ENCODE results near the gene SLC38A5.

SLC38A5 gene

DNA sequence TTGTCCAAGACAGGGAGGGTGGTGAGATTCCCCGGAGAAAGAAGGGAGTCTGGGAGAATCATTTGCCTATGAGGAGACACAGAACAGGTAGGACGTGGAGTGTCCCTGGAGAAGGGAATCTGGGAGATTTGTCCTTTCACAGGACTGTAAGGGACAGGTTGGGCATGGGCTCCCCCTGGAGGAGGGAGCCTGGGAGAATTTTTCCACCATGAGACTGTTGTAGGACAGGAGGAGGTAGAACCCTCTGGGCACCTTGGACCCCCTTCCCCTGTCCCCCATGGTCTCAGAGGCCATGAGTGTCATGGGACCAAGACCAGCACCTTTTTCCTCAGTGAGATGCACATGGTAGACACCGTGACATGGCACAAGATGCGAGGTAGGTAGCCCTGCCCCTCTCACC, 41.5 kb upstream of the SLC38A5 start:
- no peak overlapping the region for H3K27ac ChIP-seq
- no peaks in the 10 kb centered on the region for H3K27me3 ChIP-seq (ENCODE audit: control insufficient read depth, insufficient read depth, low read length)
- H3K4me3 ChIP-seq (ENCODE audit: low read depth, low read length) = no peak overlapping the region
- TF ChIP-seq, protein P1, sequence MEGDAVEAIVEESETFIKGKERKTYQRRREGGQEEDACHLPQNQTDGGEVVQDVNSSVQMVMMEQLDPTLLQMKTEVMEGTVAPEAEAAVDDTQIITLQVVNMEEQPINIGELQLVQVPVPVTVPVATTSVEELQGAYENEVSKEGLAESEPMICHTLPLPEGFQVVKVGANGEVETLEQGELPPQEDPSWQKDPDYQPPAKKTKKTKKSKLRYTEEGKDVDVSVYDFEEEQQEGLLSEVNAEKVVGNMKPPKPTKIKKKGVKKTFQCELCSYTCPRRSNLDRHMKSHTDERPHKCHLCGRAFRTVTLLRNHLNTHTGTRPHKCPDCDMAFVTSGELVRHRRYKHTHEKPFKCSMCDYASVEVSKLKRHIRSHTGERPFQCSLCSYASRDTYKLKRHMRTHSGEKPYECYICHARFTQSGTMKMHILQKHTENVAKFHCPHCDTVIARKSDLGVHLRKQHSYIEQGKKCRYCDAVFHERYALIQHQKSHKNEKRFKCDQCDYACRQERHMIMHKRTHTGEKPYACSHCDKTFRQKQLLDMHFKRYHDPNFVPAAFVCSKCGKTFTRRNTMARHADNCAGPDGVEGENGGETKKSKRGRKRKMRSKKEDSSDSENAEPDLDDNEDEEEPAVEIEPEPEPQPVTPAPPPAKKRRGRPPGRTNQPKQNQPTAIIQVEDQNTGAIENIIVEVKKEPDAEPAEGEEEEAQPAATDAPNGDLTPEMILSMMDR (IDR thresholded peaks at IDR 0.05) = peak; percentile 26
- H3K4me1 ChIP-seq = no peaks in the 10 kb centered on the region
- H3K79me2 ChIP-seq = no peaks in the 10 kb centered on the region
- no peak overlapping the region for H3K9ac ChIP-seq
- no peaks in the 10 kb centered on the region for H3K9me3 ChIP-seq (ENCODE audit: control insufficient read depth, low read length)
- no peak overlapping the region for H3K4me2 ChIP-seq (ENCODE audit: low read length)
- H2AFZ ChIP-seq = no peak overlapping the region
- no peaks in the 10 kb centered on the region for H3K36me3 ChIP-seq (ENCODE audit: control insufficient read depth, insufficient read depth, low read length)

DNA sequence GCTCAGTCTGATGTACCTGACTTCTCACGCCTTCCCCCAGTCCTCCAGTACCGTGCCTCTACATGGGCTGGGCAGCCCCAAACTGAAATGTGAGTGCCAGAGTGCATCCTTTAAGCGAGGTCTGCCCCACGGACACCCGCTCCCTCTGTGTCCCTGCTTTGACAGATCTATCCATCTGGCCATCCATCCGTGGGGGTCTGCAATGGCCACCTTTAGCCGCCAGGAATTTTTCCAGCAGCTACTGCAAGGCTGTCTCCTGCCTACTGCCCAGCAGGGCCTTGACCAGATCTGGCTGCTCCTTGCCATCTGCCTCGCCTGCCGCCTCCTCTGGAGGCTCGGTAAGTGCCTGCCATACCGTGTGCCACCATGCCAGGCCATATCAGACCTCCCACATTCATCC, 39.6 kb upstream of the SLC38A5 start:
- H3K27me3 ChIP-seq (ENCODE audit: control insufficient read depth, insufficient read depth, low read length) = no peaks in the 10 kb centered on the region
- H3K79me2 ChIP-seq = no peaks in the 10 kb centered on the region
- H3K4me2 ChIP-seq (ENCODE audit: low read length) = peak overlapping the region; percentile 71
- no peaks in the 10 kb centered on the region for H3K9me3 ChIP-seq (ENCODE audit: control insufficient read depth, low read length)
- H3K4me3 ChIP-seq (ENCODE audit: low read depth, low read length) = peak overlapping the region; percentile 71
- H3K4me1 ChIP-seq = no peaks in the 10 kb centered on the region
- no peak overlapping the region for H3K9ac ChIP-seq
- H2AFZ ChIP-seq = peak overlapping the region; percentile 85
- no peak overlapping the region for H3K27ac ChIP-seq
- TF ChIP-seq, protein P1 (IDR thresholded peaks at IDR 0.05) = no peak
- H3K36me3 ChIP-seq (ENCODE audit: control insufficient read depth, insufficient read depth, low read length) = no peaks in the 10 kb centered on the region

DNA sequence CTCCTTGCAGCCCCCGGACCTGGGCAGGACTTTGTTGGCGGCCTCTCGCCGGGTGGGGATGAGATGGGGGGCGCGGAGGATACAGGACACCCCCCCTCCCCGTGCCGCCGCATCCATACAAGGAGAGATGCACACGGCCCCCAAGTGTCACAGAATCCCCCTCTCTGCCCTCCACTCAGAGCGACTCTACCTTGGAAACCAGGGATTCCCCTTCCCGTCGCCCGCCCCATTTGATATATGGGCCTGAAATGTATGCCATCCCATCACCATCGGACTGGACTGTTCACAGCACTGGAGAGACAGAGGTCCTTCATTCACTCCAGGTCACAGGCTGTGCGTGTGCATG, 39.2 kb upstream of the SLC38A5 start:
- Histone ChIP-seq H3K4me1 (no peaks in the 10 kb centered on the region), H3K9me3 (ENCODE audit: control insufficient read depth, low read length) (no peaks in the 10 kb centered on the region), H3K4me3 (ENCODE audit: low read depth, low read length) (peak overlapping the region; percentile 71), H3K27me3 (ENCODE audit: control insufficient read depth, insufficient read depth, low read length) (no peaks in the 10 kb centered on the region), H3K27ac (no peak overlapping the region), H3K9ac (peak overlapping the region; percentile 37), H3K79me2 (no peaks in the 10 kb centered on the region), H2AFZ (peak overlapping the region; percentile 85), H3K36me3 (ENCODE audit: control insufficient read depth, insufficient read depth, low read length) (no peaks in the 10 kb centered on the region), H3K4me2 (ENCODE audit: low read length) (peak overlapping the region; percentile 71)
- TF ChIP-seq, protein P1 (IDR thresholded peaks at IDR 0.05) = no peak

DNA sequence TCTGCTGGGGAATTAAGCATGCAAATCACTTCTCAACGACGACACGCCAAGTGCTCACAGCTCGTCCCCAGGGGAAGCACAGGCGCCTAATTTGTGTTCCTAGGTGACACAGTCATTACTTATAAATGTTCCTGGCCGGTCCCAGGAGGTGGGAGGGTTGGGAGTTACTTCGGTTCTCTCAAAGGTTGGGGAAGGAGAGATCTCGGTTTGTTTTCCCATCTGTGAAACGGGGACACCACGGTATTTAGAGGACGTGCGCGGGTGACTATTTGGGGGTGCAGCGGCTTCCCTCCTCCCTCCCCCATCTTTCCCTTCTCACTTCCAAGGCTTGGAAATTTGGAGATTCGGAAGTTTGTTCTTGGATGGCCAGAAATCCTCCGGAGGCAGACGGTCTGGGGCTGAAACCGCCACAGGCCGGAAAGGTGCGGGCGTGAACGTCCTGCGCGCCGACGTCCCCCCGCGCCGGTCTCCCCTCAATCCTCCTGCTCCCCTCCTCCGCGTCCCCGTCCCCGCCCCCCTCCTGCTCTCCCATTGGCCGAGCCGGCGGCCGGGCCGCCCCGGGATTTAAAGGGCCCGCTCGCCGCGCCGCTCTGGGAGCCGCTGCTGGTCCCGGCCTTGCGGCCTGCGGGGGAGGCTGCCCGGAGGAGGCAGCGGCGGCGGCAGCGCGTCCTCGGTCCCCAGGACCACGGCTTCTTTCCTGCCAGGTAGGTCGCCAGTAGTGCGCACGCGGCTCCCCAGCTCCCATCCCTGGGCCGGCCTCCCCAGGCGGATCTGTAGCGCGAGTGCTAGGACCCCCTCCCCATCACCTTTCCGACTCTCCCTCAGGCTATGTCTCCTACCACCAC, 38.6 kb upstream of the SLC38A5 start, which contains the start of gene PORCN:
PORCN (plus strand) TSS at position 593 of the 845 bp plus-strand sequence. CDS start 829 bp downstream, outside the sequence.
- peak within 1 kb of the TSS; percentile 71 for H3K4me3 ChIP-seq (ENCODE audit: low read depth, low read length)
- peak within 1 kb of the TSS; percentile 37 for H3K9ac ChIP-seq
- H3K36me3 ChIP-seq (ENCODE audit: control insufficient read depth, insufficient read depth, low read length) = no peaks in the 10 kb centered on the region
- H3K27ac ChIP-seq = peak within 1 kb of the TSS; percentile 67
- no peaks in the 10 kb centered on the region for H3K9me3 ChIP-seq (ENCODE audit: control insufficient read depth, low read length)
- H2AFZ ChIP-seq = peak within 1 kb of the TSS; percentile 85
- no peaks in the 10 kb centered on the region for H3K79me2 ChIP-seq
- peak within 1 kb of the TSS; percentile 71 for H3K4me2 ChIP-seq (ENCODE audit: low read length)
- TF ChIP-seq, protein P1 (IDR thresholded peaks at IDR 0.05) = no peak
- H3K4me1 ChIP-seq = no peaks in the 10 kb centered on the region
- no peaks in the 10 kb centered on the region for H3K27me3 ChIP-seq (ENCODE audit: control insufficient read depth, insufficient read depth, low read length)

DNA sequence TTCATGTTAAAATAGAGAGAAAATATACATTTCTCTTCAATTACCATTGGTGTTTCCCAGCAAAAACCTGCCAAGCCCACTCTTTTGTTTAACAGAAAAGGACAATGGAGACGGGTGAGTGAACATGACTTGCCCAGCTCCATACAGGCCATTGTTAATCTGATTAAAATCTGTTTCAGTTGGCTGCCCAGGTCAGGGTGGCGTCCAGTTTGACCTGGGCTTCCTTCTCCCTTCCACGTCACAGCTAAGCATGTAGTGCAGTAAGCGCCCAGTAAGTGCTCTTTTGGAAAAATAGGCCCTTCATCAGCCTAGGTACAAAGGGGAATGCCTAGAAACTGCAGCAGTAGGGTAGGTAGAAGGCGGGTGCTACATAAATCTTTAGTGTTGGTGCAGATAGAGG, 37.2 kb upstream of the SLC38A5 start:
- Histone ChIP-seq H3K9me3 (ENCODE audit: control insufficient read depth, low read length) (no peaks in the 10 kb centered on the region), H3K79me2 (no peaks in the 10 kb centered on the region), H3K4me1 (no peaks in the 10 kb centered on the region), H3K27ac (no peak overlapping the region), H3K9ac (no peak overlapping the region), H3K4me2 (ENCODE audit: low read length) (no peak overlapping the region), H3K4me3 (ENCODE audit: low read depth, low read length) (no peak overlapping the region), H2AFZ (no peak overlapping the region), H3K27me3 (ENCODE audit: control insufficient read depth, insufficient read depth, low read length) (no peaks in the 10 kb centered on the region), H3K36me3 (ENCODE audit: control insufficient read depth, insufficient read depth, low read length) (no peaks in the 10 kb centered on the region)
- TF ChIP-seq, protein P1 (IDR thresholded peaks at IDR 0.05) = no peak
